Hepatocyte (in vitro differentiated cells): Measurements from ENCODE around the gene COL8A2. TPM values are rescaled to one million over a fixed set of nuclear protein-coding genes. Genes with fewer than 3 reads are reported as not detected.

Experiments
- DNase-seq: peaks from one replicate; pipeline ENCODE4 v3.0.0-alpha.2; 2016; ENCODE audit warnings: low spot score
- H2AFZ ChIP-seq: fragments of 200-600 bp; sonication (generic); 2 replicates; pipeline ENCODE4 v1.6.0; 2016; ENCODE audit warnings: antibody characterized with exemption, mild to moderate bottlenecking
- H3K27ac ChIP-seq: fragments of 200-600 bp; sonication (generic); 2 replicates; pipeline ENCODE4 v1.5.1; 2016; ENCODE audit warnings: mild to moderate bottlenecking
- H3K27me3 ChIP-seq: fragments of 200-600 bp; sonication (generic); 2 replicates; pipeline ENCODE4 v1.6.1; 2016
- H3K36me3 ChIP-seq: fragments of 200-600 bp; sonication (generic); replicated peaks from 2 replicates; pipeline ENCODE4 v1.5.1; 2016; ENCODE audit warnings: low read depth; ENCODE audit not compliant: insufficient read depth
- H3K4me1 ChIP-seq: fragments of 200-600 bp; sonication (generic); 2 replicates; pipeline ENCODE4 v1.5.1; 2016; ENCODE audit warnings: mild to moderate bottlenecking, moderate library complexity; ENCODE audit not compliant: insufficient read depth
- H3K4me2 ChIP-seq: fragments of 200-600 bp; sonication (generic); 2 replicates; pipeline ENCODE4 v1.6.0; 2016
- H3K4me3 ChIP-seq: fragments of 200-600 bp; sonication (generic); 2 replicates; pipeline ENCODE4 v1.5.1; 2016; ENCODE audit warnings: mild to moderate bottlenecking
- H3K79me2 ChIP-seq: fragments of 200-600 bp; sonication (generic); 2 replicates; pipeline ENCODE4 v1.6.0; 2017; ENCODE audit warnings: mild to moderate bottlenecking
- H3K9me2 ChIP-seq: fragments of 200-600 bp; sonication (generic); replicated peaks from 2 replicates; pipeline ENCODE4 v1.6.0; 2017; ENCODE audit warnings: mild to moderate bottlenecking; ENCODE audit not compliant: insufficient read depth
- H3K9me3 ChIP-seq: fragments of 200-600 bp; sonication (generic); 2 replicates; pipeline ENCODE4 v1.5.1; 2016; ENCODE audit warnings: low read depth, mild to moderate bottlenecking
- H4K20me1 ChIP-seq: fragments of 200-600 bp; sonication (generic); 2 replicates; pipeline ENCODE4 v1.6.0; 2016; ENCODE audit warnings: mild to moderate bottlenecking; ENCODE audit not compliant: insufficient read depth, poor library complexity, severe bottlenecking
- EZH2 ChIP-seq: fragments of 200-600 bp; sonication (generic); IDR thresholded peaks from 2 replicates; pipeline ENCODE4 v1.6.1; 2016; ENCODE audit warnings: antibody characterized with exemption, mild to moderate bottlenecking, borderline replicate concordance
- EZH2phosphoT487 ChIP-seq: fragments of 200-600 bp; sonication (generic); IDR thresholded peaks from one replicate; pipeline ENCODE4 v1.6.1; 2018; ENCODE audit warnings: antibody characterized with exemption, mild to moderate bottlenecking, low read depth, moderate library complexity; ENCODE audit not compliant: unreplicated experiment, severe bottlenecking
- WGBS: methylation state at CpG from one replicate; pipeline ENCODE4 v1.1.6; 2016; ENCODE audit warnings: low lambda C conversion rate; ENCODE audit errors: missing lambda C conversion rate; 5-methylcytosine and 5-hydroxymethylcytosine counted together
- polyA plus RNA-seq: library from polyadenylated mRNA; unstranded; fragments of >200 nt; fragmentation: Nextera tagmentation; extraction: Ambion mirVana; gene quantifications from 2 replicates; pipeline ENCODE4 v1.2.1, GENCODE V29; 2016
- total RNA-seq: library from RNA; depleted of rRNA; stranded (reverse); fragments of >200 nt; gene quantifications from 2 replicates; pipeline ENCODE4 v1.2.3, GENCODE V29; 2014
- TF ChIP-seq, protein P1 (sequence below): fragments of 200-600 bp; sonication (generic); IDR thresholded peaks from 2 replicates; pipeline ENCODE4 v1.5.1; 2016; ENCODE audit warnings: antibody characterized with exemption, mild to moderate bottlenecking; ENCODE audit not compliant: poor library complexity

Gene COL8A2
- total and polyA plus RNA-seq, 2 experiments from 2014 or later: 44.8 to 59.4 TPM

DNA sequence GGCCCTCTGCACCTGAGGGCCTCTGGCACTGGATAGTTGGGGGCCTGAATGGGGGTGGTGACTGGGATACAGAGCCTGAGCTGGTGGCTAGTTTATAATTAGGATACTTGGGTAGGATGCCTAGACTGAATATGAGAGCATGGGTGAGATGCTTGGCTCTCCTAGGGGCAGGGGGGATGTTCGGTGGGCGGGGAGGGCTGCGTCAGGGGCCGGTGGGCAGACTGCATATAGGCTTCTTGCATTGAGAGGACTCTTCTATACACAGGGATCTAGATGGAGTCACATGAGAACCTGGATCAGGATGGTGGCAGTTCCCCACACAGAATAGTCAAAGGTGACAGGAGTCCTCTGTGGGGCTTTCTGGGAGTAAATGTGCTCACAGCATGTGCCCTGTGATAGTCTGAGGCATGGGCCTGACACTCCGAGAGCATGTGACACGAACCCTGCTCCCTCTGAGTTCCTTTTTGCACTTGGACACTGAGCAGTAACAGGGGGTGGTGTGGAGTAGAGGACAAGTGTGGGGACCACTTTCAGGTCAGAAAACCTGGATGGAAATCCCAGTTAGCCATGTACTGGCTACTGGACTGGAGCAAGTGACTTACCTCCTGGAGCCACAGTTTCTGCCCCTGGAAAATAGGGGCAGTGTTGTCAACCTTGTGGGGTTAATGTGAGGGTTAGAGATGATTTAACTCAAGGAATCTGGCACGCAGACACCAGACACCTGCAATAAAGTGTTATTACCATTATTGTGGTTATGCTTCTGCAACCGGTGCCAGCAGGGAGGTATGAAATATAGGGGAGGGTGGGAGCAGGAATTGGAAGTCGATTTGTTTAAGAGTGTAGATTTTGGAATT lies 33.2 kb upstream of the COL8A2 start:
- peak overlapping the region; percentile 100 for H3K4me3 ChIP-seq
- 78% methylated on average over 9 of the region's 9 CpGs for WGBS
- peak overlapping the region; percentile 98 for H3K27ac ChIP-seq
- no peaks in the 10 kb centered on the region for H3K9me2 ChIP-seq
- TF ChIP-seq EZH2phosphoT487: no peak
- H3K79me2 ChIP-seq: peaks cover 75% of the 10 kb centered on the region
- peaks cover 51% of the 10 kb centered on the region for H3K4me1 ChIP-seq
- H4K20me1 ChIP-seq: peaks cover 55% of the 10 kb centered on the region
- H3K27me3 ChIP-seq: no peaks in the 10 kb centered on the region
- no peaks in the 10 kb centered on the region for H3K36me3 ChIP-seq
- H3K4me2 ChIP-seq: peak overlapping the region; percentile 79
- H2AFZ ChIP-seq: no peak overlapping the region
- H3K9me3 ChIP-seq: no peaks in the 10 kb centered on the region
- no peak for DNase-seq

DNA sequence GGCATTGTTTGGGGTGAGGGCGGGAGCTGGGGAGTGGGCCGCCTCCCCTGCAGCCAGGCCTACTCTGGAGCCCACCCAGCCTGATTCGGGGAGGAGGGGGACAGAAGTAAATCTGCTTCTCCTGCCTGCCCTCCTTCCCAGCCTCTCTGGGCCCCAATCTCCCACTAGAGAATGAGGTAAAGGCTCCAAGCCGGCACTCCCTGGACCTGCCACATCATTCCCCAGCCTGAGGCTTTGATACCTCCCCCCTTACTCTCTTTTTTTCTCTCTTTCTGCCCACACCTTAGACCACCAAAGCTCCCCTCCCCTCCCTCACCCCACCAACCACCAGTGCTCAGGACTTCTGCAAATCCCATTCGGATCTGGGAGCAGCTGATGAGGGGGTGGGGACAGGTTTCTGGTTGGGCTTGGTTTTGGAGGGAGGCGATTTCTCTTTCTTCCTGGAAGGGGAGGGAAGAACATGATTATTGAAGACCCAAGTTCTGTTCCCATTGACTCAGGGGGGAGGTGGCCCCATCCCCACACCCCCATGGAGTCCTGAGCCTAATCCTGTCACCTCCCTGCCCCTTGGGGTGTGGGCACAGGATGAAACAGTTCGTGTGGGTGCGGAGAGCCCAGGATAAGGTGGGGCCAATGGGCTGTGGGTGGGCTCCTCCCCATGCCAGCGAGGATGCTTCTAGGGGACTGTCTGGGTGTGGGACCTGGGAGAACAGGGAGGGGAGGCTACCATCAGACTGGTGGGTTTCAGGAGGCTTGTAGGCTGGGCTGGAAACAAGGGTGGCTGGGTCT lies 32.3 kb upstream of the COL8A2 start:
- DNase-seq: no peak
- peaks cover 66% of the 10 kb centered on the region for H3K79me2 ChIP-seq
- TF ChIP-seq, protein P1, sequence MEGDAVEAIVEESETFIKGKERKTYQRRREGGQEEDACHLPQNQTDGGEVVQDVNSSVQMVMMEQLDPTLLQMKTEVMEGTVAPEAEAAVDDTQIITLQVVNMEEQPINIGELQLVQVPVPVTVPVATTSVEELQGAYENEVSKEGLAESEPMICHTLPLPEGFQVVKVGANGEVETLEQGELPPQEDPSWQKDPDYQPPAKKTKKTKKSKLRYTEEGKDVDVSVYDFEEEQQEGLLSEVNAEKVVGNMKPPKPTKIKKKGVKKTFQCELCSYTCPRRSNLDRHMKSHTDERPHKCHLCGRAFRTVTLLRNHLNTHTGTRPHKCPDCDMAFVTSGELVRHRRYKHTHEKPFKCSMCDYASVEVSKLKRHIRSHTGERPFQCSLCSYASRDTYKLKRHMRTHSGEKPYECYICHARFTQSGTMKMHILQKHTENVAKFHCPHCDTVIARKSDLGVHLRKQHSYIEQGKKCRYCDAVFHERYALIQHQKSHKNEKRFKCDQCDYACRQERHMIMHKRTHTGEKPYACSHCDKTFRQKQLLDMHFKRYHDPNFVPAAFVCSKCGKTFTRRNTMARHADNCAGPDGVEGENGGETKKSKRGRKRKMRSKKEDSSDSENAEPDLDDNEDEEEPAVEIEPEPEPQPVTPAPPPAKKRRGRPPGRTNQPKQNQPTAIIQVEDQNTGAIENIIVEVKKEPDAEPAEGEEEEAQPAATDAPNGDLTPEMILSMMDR: no peak
- TF ChIP-seq EZH2phosphoT487 (no peak), EZH2 (no peak)
- peak overlapping the region; percentile 98 for H3K27ac ChIP-seq
- peaks cover 46% of the 10 kb centered on the region for H4K20me1 ChIP-seq
- WGBS: 17% methylated on average over 5 of the region's 9 CpGs
- no peaks in the 10 kb centered on the region for H3K9me2 ChIP-seq
- no peaks in the 10 kb centered on the region for H3K36me3 ChIP-seq
- H3K4me3 ChIP-seq: peak overlapping the region; percentile 100
- H3K4me1 ChIP-seq: peaks cover 45% of the 10 kb centered on the region
- peak overlapping the region; percentile 79 for H3K4me2 ChIP-seq
- no peaks in the 10 kb centered on the region for H3K27me3 ChIP-seq
- no peaks in the 10 kb centered on the region for H3K9me3 ChIP-seq
- peak overlapping the region; percentile 94 for H2AFZ ChIP-seq

DNA sequence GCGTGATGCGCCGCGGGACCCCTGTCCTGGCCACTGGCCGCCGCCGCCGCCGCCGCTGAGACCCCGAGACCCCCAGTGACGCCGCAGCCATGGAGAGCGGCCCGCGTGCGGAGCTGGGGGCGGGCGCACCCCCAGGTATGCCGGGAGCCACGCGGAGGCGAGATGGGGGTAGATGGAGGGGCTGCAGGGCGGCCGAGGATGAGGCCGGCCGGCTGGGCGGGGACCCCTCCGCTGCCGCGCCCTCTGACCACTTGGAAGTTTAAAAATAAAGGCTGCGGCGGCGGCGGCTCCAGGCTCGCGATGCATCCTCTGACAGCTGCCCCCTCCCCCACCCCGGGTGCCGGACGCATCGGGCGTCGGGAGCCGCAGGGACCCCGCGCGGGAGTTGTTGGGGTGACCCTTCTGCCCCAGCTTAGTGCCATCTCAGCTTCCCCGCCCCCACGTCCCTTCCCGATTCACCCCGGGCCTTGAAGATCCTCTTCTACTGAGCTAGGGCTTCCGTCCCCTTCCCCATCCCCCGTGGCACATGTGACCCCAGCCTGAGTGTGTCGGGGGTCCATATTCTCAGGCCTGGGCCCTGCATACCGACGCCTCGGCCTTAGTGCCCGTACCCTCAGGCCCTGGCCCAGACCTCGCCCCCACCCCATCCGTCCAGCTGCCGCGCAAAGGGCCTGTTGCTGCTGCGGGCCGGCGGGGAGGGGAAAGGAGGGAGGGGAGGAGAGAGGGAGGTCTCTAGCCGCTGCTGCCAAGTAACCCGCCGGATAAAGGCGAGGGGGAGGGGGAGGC lies 31.5 kb upstream of the COL8A2 start:
- H3K9me3 ChIP-seq: no peaks in the 10 kb centered on the region
- H4K20me1 ChIP-seq: peaks cover 38% of the 10 kb centered on the region
- H3K27ac ChIP-seq: peak overlapping the region; percentile 98
- H3K36me3 ChIP-seq: no peaks in the 10 kb centered on the region
- H3K4me2 ChIP-seq: peak overlapping the region; percentile 79
- no peaks in the 10 kb centered on the region for H3K27me3 ChIP-seq
- H2AFZ ChIP-seq: peak overlapping the region; percentile 94
- H3K4me3 ChIP-seq: peak overlapping the region; percentile 100
- H3K79me2 ChIP-seq: peaks cover 58% of the 10 kb centered on the region
- WGBS: 2% methylated on average over 22 of the region's 69 CpGs
- DNase-seq: peak; percentile 83
- TF ChIP-seq EZH2phosphoT487 (no peak), EZH2 (no peak)
- TF ChIP-seq, protein P1: no peak
- H3K4me1 ChIP-seq: peaks cover 38% of the 10 kb centered on the region
- no peaks in the 10 kb centered on the region for H3K9me2 ChIP-seq
